ENCODE measurements around the gene YWHAE.
A peak's percentile ranks its signal among the peaks of the same experiment; 100 is the strongest.
"Not testable (repeated sequence)": the region's sequence is repeated elsewhere in the genome, so short reads cannot be mapped to it uniquely, and the experiment has no call there.

YWHAE gene

GRCh38 chr17:1412185-1413110 is 12.4 kb upstream of the YWHAE start:
- DNase-seq, result no peak

- DNase-seq, result peak; percentile 54 to 59
Measured at GRCh38 chr17:1402262-1402586, 2.2 kb upstream of the YWHAE start.

GRCh38 chr17:1398931-1399678 is 917 bp downstream of the YWHAE start:
- peak; percentile 84 for DNase-seq

GRCh38 chr17:1398028-1398427 is 2.0 kb downstream of the YWHAE start:
- peak in 1 of 2 donors; percentile 35 for DNase-seq

- DNase-seq, result not testable (repeated sequence)
Measured at GRCh38 chr17:1395876-1396665, 4.0 kb downstream of the YWHAE start.

- DNase-seq, result no peak
Measured at GRCh38 chr17:1391577-1391976, 8.4 kb downstream of the YWHAE start.

- peak; percentile 89 to 96 for DNase-seq
Measured at GRCh38 chr17:1390432-1391367, 9.3 kb downstream of the YWHAE start.

GRCh38 chr17:1387490-1388227 is 12.4 kb downstream of the YWHAE start:
- DNase-seq, result not testable (repeated sequence)

- DNase-seq, result peak; percentile 27 to 42
Measured at GRCh38 chr17:1386675-1387190, 13.3 kb downstream of the YWHAE start.

GRCh38 chr17:1386265-1386664 is 13.8 kb downstream of the YWHAE start:
- DNase-seq, result no peak

GRCh38 chr17:1385861-1386260 is 14.2 kb downstream of the YWHAE start:
- no peak for DNase-seq

- DNase-seq, result no peak
Measured at GRCh38 chr17:1384905-1385435, 15.1 kb downstream of the YWHAE start.

GRCh38 chr17:1379930-1380313 is 20.1 kb downstream of the YWHAE start:
- peak; percentile 28 to 53 for DNase-seq

GRCh38 chr17:1379208-1379929 is 20.7 kb downstream of the YWHAE start:
- no peak for DNase-seq

GRCh38 chr17:1378476-1378860 is 21.6 kb downstream of the YWHAE start:
- DNase-seq, result not testable (repeated sequence)

GRCh38 chr17:1377334-1377733 is 22.7 kb downstream of the YWHAE start:
- no peak for DNase-seq

- no peak for DNase-seq
Measured at GRCh38 chr17:1376061-1376460, 24.0 kb downstream of the YWHAE start.

- no peak for DNase-seq
Measured at GRCh38 chr17:1375615-1376014, 24.4 kb downstream of the YWHAE start.

GRCh38 chr17:1374431-1375177 is 25.4 kb downstream of the YWHAE start:
- DNase-seq, result no peak

Data from inflammatory macrophage treated with lipopolysaccharide for 1 hour (primary cell).